HG02571 (cell line): ENCODE data around the gene BABAM2.

Experiments
- ATAC-seq: cut with Tn5 transposase; IDR thresholded peaks from one replicate; pipeline ENCODE4 v1.9.1; 2021; ENCODE audit warnings: mild to moderate bottlenecking, moderate library complexity; ENCODE audit not compliant: unreplicated experiment

BABAM2 gene

DNA sequence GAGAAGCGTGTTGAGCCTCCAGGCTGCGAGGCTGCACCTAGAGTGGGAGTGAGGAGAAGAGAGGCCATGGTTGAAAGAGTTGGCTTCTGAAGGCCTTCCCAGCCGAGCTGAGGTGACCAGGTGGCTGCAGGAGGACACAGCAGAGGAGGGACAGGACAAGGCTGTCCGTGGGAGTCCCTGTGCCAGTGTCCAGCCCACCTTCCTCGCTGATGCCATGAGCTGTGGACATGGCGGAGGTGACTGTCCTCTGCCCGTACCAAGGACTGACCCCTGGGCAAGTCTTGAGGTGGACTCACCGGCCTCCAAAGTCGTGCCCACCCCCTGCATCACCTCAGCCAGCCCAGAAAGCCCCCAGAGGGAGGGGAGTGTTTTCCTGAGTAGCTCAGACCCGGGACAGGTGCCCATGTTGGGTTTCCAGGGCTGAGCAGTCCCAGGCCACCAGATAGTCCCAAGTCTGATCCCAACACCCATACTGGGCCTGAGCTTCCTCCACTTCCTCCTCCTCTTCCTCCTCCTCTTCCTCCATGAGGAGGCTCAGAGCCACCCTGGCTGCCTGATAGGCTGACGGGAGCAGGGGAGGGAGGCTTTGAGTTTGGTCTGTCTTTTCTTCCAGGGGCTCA lies 459.1 kb downstream of the BABAM2 start:
- ATAC-seq: no peak

DNA sequence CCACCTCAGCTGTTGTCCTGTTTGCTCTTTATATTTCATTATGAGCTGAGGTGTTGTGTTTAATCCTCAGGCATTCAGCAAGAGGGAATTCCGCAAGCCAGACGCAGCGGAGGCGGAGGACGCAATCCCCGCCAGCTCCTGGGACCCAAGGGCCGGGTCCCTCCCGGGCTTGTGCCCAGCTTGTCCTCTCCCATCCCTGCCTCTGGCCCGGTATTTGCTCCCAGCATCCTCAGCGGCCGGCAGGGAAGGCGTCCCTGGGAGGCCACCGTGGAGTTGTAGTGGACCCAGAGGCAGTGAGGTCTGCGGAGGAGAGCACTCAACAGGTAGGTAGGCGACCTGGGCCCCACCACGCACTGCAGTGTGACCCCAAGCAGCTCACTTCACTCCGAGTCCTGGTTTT lies 459.7 kb downstream of the BABAM2 start:
- no peak for ATAC-seq

DNA sequence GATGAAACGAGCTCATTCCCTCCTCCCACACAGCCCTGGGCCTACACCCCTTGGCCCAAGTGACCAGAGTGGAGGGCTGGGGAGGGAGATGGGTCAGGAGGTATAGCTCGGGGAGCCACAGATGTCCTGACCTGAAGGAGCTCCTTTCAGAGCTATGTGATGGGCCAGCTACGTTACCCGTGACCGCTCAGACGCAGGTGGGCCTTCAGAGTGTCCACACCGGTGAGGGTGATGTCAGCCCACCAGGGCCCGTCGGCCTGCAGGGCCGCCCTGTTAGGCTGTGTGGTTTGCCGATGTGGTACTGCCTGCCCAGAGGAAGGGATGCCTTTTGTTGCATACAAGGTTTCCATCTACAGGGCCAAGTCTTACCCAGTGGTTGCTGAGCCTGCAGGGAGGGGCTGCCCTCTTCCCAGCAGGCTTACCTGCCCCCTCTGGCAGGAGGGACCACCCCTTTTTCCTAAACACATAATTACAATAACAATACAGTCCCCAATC lies 460.3 kb downstream of the BABAM2 start:
- no peak for ATAC-seq

DNA sequence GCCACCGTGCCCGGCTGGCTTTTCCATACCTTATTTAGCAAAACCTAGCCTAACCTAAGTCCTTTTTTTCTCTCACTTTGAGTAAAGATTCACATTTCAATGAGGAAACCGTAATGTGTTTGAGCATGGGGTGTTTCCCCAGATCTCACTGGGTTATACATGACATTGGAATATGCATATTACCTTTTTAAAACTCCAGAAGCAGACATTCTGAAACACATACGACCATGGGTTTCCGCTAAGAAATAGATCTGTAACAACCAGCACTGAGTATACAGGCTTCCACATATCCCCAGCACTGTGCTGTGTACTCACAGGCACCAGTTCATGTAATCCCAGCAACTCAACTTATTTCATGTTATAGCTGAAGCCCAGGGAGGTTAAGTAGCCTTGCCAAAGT lies 461.1 kb downstream of the BABAM2 start:
- ATAC-seq: no peak

DNA sequence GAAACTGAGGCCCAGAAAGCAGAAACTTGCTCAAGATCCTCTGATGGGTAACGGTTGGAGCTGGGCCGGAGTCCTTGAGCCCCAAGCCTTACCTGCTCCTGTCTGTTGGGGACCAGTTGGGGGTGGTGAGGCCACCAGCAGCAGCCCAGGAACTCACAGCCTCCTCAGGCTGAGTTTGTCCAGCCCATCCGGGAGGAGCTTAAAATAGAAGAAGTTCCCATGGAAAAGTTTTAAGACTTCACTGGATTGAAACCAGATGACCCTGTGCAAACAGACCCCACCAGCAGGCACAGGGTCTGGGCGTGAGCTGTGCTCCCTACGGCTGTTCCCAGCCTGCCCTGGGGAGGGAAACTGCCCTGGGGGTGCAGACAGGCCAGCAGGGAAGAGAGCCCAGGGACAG lies 461.6 kb downstream of the BABAM2 start:
- ATAC-seq: no peak

DNA sequence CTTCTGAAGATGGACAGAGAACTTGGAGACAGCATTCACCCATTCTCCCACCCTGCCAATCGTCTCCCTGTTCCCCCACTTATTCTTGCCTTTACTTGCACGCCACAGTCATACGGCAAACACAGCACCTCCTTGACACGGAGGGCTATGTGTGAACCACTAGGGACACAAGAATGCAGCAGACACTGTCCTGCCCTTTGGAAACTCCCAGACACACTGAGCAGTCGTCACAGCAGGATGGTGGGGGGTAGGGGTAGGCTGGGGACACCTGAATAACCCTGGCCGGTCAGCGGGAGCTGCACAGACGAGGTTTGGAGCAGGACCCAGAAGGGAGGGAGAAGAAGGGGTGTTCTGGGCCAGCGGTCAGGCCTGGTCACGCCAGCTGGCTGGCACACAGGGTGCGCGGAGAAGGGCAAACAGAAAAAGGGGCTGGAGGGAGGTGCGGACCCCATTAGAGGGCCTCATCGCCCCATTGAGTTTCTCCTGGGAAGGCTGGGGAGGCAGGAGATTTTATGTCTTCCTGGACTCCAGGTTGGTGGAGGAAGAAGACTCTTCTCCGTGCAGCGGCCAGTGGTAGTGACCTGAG lies 462.2 kb downstream of the BABAM2 start:
- no peak for ATAC-seq

DNA sequence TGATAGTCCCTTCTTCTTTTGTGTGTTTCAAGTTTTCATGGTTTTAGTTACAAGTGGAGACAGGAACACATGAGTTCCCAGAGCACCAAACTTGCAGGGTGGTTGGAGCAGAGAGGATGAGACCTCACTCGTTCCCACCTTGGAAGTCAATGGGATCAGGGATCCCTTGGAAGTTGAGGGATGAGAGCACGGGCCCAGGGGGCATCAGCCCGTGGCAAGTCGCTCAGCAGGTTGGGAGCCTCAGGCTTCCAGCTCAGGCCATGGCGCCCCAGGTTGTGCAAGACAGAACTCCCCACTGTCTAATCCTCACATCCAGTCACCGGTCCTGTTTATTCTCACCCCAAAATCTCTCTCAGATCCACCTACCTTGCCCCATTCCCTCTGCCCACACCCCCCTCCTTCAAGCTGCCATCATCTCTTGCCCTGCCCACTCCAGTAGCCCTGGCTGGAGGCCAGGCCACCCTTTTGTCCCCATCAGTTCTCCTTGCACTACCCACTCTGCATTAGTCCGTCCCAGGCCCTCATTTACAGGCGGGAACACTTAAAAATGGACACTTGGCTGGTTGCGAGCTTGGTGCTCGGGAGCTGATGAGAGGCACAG lies 464.5 kb downstream of the BABAM2 start:
- ATAC-seq: no peak

DNA sequence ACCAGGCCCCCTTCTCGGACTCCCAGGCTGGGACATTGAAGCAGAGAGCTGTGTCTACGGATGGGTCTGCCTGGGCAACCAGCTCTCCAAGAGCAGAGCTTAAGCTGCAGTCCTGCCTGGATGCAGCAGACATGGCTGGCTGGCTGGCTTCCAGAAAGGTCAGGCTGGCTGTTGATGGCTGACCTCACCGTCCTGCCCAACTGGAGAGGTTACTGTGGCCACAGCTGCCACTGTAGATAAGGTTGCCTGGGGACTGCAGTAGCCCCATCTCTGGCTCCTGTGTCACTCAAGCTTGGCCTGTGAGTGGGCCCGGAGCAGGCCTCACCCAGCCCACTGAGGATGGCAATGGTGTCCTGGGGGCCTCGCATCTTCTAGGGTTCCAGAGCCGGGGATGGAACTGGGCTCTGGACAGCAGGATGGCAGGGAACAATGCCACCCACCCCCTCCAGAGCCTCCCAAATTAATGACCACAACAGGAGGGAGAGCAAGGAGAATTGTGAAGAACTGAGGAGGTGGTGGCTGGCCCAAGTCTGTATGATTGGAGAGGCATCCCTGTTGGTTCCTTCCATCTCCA lies 465.1 kb downstream of the BABAM2 start:
- no peak for ATAC-seq

DNA sequence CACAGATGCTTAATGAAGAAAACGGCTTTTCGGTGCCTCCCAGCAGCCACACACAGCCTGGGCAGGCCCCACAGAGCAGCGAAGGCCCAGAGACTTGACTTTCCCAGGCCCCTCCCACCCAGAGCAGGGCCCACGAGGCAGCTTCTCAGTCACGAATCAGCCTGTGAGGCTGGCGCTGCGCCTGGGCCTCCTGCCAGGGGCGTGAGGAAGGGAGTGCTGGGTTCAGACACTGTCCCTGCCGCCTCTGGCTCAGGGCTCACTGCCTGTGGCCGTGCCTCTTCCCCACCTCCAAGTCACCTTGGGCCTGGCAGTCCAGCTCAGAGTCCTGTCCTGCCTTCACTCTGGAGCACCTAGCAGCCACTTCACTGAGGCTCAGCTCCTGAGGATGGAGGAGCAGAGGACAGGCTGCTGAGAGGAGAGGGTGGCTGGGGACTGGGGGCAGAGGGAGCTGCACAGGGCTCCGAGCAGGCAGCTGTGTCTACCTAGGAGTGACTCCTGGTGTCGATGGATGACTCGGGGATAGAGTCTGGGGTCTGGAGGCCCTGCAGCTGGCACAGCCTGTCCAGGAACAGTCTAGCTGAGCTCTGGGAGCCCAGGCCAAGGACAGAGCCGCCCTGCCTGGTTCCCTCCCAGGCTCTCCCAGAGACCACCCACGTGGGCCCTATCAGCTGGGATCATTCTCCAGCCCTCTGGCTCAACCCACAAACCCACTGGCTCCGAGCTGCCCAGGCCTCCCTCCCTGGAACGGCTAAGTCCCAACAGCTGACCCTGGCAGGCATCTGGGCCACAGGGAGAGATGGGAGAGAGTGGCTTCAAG lies 465.8 kb downstream of the BABAM2 start:
- no peak for ATAC-seq

DNA sequence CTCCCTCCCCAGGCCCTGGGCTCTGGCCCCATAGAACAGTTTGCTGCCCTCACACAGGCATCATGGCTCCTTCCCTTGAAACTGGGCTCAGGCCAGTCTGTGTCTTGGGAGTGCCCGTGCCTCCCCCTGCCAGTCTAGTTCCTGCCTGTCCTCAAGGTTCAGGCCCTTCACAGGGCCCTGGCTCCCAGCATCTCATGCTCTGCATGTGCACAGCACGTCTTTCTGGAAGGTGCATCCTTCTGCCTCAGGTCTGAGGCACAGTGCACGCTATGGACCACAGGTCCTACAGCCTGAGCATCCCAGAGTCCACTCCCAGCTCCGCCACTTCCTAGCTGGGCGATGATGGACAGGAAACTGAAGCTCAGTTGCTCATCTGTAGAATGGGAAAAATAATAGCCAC lies 466.5 kb downstream of the BABAM2 start:
- ATAC-seq: no peak

DNA sequence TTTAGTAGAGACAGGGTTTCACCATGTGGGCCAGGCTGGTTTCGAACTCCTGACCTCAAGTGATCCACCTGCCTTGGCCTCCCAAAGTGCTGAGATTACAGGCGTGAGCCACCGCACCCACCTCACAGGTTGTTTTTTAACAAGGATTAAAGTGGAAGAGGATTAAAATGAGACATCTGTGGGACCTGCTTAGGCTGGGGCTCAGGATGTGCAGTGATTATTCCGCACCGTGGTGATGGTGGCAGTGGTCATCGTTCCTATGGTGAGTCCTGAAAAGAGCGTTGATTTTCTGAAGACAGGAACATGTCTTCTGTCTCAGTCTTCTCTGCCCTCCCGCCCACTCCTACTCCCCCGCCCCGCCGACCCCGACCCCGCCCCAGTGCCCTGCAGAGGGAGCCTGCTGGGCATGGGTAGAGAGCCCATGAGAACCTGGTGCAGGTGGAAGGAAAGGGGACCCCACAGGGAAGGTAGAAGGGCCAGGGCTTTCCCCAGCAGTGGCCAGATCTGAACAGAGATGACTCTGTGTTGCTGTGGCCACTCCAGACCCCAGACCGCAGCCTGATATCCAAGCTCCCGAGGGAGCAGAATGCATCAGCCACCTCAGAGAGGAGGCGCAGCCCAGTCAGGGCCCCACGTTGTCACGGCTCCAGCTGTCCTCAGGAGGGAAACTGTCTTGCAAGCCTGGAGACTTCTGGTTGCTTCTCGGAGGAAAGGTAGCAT lies 467.6 kb downstream of the BABAM2 start:
- no peak for ATAC-seq

DNA sequence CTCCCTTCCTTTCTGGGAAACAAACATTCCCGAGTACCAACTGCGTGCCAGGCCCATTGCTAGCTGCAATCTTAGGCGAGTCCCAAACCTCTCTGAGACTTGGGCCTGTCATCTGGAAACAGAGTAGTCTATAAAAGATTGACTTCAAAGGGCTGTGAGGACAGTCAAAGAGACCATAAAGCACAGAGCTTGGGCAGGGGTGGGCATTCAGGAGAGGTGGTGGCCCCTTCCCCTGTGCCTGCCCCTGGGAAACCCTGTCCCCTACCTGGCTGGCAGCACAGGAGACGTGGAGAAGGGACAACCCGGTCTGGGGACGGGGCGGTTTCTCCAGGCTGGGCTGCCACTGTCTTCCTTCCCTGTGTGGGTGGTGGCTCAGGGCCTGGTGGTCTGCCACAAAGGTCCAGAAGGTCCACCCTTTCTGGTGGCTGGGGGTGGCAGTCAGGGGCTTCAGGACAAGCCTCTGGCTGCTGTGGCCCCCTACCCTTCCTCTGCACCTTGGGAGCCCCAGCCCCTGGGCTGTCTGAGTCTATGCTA lies 468.2 kb downstream of the BABAM2 start:
- ATAC-seq: no peak

DNA sequence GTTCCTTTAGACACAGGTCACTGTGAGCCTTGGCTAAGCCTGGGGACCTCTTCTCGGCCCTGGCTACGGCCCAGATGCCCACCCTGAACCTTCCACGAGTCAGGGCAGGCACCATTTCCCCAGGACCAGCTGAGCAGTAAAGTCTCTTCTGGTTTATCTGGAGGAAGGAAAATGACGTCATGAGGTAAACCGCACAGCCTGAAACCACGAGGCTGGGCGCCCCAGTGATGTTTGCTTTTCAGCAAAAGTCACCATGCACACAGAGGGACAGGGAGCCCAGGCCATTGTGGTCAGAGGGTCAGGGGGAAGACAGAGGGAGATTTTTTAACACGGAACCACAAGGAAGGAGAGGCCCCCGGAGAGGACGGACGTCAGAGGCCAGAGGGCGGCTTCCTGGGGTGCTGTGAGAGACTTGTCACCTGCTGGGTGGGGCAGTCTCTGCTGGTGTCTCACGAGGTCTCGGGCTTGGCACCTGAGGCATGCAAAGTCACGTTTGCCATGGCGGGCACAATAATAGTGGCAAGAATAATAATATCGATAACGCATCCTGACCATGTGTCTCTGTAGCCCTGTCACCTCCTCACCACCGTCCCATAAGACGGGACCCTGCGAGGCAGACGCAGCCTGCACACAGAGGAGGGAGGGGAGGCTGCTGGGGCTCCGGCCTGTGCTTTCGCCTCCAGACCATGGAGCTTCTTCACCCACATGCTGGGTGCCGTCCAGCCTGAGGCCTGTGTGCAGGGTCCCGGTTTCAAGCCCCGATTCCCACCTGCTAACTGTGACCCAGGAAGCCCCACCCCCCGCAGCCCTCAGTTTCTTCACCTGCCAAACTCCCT lies 468.9 kb downstream of the BABAM2 start:
- ATAC-seq: peak; percentile 66

DNA sequence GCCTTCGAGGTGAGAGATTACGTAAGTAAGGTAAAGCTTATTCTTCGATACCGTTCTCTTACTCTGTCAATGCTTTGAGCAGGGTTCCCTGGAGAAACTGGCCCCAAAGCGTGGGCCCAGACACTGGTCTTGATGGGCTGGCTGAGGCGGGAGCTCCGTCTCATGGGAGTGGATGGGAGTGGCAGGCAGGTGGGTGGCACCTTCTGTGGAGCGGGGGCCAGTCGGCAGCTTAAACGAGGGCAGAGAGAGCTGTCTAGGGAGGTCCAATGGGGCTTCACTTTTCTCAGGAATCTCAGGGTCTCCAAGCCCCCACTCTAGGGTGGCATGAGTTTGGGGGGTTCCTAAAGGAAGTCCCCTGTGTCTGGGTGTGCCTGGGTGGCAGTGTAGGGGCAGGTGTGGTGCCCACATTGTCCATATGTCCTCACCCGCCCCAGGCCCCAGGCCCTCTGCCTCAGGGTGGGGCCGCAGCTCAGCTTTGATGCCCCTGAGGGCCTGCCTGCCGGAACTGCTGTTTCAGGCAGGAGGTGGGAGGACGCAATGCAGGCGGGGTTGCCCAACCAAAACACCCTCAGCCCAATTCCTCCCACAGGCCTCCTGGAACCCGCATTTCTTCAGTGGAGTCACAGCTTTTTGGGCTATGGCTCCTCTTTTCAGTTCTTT lies 469.7 kb downstream of the BABAM2 start:
- no peak for ATAC-seq

DNA sequence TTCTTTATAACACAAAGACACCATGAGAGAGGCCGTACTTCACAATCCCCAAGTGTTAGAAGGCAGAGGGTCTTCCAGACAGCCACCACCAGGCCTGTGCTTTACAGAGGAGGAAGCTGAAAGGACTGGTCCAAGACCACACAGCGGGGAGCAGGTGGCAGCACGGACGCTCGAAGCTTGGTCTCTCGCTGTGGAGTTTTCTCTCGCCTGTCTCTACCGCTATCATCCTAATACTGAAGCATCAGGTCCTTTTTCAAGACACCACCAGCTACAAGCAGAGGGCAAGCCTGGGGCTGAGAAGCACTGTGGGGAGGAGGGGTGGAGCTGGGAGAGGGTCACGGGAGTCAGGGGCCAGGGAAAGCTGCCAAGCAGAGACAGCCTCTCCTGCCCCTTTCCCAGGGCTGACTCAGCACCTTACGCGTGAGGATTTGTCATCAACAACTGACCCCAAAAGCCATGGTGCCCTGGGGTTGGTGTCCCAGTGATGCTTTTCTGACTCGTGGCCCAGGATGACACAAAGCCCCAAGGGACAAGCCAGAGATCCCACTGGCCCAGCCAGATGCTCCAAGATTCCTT lies 470.3 kb downstream of the BABAM2 start:
- ATAC-seq: no peak

DNA sequence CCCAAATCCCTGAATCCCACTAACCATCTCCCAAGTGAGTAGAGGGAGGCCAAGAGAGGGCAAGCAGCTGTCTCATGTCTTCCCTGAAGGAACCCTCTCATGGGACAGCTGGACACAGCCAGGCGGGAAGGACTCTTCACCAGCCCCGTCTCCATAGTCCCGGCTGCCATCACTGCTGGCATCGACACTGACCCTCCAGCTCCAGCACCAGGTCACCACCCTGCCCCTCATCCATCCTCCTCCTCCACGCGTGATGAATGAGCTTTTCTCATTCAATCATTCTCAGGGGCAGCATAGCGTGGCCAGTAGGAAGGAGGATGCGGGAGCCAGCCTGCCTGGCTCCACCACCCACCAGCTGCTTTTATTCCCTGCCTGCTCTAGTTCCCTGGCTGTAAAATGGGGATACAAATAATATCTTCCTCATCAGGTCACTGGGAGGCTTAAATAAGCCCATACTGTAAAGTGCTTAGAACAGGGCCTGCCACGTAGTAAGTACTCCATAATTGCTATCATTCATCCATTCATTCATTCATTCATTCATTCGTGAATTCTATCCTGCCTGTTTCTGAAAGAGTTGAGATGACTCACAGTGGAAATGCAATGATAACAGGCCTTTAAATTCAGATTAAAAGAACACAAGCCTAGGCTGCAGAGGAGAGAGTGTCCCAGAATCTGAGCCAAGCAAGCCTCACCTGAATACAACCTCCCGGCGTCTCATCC lies 471.6 kb downstream of the BABAM2 start:
- no peak for ATAC-seq

DNA sequence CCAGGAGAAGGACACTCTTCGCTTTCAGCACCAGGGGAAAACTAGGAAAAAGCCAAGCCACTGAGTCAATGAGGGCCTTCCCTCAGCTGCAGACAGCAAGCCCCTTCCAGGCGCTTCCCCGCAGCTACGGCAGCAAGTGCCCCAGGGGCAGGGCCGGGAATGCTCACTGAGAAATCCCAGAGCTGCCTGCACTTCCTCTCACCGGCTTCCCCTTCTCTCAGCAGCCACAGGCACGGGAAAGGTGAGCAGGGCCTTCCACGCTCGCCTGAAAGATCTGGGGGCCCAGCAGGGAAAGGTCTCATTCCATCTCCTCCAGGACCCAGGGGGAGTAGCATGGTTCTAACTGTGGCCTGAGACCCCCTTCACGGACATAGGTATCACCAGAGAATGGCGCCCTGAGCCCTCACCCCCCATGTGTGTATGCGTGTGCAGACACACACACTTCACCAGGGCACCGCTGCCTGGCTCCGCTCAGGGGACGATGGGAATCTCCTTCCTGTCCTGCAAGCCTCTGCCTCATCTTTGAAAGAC lies 472.5 kb downstream of the BABAM2 start:
- ATAC-seq: no peak
